ENCODE measurements around the gene FOXA1. TPM values are rescaled to one million over a fixed set of nuclear protein-coding genes. Genes with fewer than 3 reads are reported as not detected.

The FOXA1 gene
- total and polyA plus RNA-seq, 10 donors, result not detected

DNA sequence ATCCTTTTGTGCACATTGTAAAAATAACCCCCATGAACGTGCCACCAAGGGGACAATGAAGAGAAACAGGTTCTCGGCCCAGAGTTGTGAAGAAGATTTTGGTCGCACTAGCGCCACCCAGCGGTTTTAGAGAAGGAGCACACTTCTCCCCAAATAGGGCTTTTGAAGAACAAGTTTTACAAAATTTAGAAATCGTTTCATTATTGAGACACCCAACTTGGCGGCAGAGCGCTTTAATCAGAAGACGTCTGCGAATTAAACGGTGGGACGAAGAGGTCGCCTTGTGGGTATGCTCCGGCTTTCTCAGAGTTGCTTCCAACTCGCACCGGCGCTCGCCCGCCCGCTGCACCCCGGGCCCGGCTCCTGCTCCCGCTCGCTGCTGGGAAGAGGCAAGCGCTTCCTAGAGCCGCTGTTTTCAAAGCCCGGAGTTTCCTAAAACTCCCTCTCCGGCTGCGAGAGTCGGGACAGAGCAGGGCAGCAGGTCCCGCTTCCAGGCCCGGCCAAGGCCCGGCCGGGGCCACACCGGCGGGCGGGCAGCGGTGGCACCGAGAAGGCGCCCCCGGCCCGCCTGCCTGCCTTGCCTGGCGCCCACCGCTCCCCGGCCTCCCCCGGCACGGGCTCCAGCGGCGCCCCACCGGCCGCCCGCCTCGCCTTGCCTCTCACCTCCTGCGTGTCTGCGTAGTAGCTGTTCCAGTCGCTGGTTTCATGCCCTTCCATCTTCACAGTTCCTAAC, 645 bp downstream of the FOXA1 start:
- WGBS, 5 donors, result 2 to 7% (median 3%) methylated on average over 16 to 56 of the region's 56 CpGs
- Histone ChIP-seq H3K4me3 (peak overlapping the region in 7 of 8 donors; percentile 15 to 60 (median 33)), H3K4me1 (peaks cover 9 to 51% (median 27%) of the 10 kb centered on the region in 6 donors), H3K9me3 (peaks cover 0 to 31% (median 0%) of the 10 kb centered on the region in 8 donors), H3K27me3 (replicated peaks in 1 of 7) (peaks cover 18 to 100% (median 98%) of the 10 kb centered on the region in 7 donors), H3K36me3 (no peaks in the 10 kb centered on the region), H3K27ac (no peak overlapping the region)
- DNase-seq, result no peak
- intact Hi-C loops (cut with DNase I; ENCODE audit: low total_unique reads), result no loop called here
- no peak for TF ChIP-seq POLR2AphosphoS5 (IDR thresholded peaks at IDR 0.05)
- TF ChIP-seq, protein P1, sequence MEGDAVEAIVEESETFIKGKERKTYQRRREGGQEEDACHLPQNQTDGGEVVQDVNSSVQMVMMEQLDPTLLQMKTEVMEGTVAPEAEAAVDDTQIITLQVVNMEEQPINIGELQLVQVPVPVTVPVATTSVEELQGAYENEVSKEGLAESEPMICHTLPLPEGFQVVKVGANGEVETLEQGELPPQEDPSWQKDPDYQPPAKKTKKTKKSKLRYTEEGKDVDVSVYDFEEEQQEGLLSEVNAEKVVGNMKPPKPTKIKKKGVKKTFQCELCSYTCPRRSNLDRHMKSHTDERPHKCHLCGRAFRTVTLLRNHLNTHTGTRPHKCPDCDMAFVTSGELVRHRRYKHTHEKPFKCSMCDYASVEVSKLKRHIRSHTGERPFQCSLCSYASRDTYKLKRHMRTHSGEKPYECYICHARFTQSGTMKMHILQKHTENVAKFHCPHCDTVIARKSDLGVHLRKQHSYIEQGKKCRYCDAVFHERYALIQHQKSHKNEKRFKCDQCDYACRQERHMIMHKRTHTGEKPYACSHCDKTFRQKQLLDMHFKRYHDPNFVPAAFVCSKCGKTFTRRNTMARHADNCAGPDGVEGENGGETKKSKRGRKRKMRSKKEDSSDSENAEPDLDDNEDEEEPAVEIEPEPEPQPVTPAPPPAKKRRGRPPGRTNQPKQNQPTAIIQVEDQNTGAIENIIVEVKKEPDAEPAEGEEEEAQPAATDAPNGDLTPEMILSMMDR (IDR thresholded peaks at IDR 0.05 in 8 of 11, conservative IDR thresholded peaks at IDR 0.05 in 3 of 11), result peak in 7 of 11 experiments; percentile 20 to 56 (median 39)

DNA sequence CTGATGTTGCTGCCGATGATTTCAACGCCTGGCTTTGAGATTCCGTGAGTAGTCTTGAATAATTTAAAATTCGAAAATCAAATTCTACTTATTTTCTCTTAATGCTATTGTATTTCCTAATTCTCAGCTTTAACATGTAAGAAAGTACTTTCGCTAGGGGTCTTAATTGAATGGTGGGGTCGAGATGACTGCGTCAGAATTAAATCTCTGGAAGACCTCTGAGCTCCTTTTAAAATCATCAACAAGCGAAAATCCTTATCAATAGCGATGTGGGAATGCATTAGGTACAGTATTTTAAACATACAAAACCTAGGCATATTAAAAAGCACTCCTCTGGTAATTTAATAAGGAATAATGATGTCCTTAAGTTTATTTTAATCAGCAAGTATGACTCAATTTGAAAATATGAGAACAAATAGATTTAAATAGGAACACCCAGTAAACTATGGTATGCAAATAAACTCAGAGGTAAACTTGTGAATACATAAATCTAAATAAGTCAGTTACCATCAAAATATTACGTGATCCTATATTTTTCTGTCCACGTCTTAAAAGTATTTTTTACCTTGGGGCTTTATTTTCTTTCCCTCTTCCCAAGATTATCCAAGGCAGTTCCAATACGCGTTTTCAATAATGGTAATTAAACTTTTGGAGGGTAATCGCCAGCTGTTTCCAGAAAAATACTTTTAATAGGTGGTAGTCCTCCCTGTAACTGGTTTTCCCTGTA, 1.4 kb downstream of the FOXA1 start:
- Histone ChIP-seq H3K9me3 (peaks cover 0 to 26% (median 0%) of the 10 kb centered on the region in 8 donors), H3K27ac (no peak overlapping the region), H3K27me3 (replicated peaks in 1 of 7) (peaks cover 18 to 100% (median 95%) of the 10 kb centered on the region in 7 donors), H3K4me1 (peaks cover 9 to 44% (median 25%) of the 10 kb centered on the region in 6 donors), H3K4me3 (peak overlapping the region in 4 of 8 donors; percentile 29 to 60 (median 36)), H3K36me3 (no peaks in the 10 kb centered on the region)
- 15 to 18% (median 16%) methylated on average over 14 of the region's 14 CpGs for WGBS, 5 donors
- intact Hi-C loops (cut with DNase I; ENCODE audit: low total_unique reads), result no loop called here
- no peak for DNase-seq
- TF ChIP-seq, protein P1 (IDR thresholded peaks at IDR 0.05 in 8 of 11, conservative IDR thresholded peaks at IDR 0.05 in 3 of 11), result no peak
- TF ChIP-seq POLR2A (IDR thresholded peaks at IDR 0.05) (no peak), POLR2AphosphoS5 (IDR thresholded peaks at IDR 0.05) (no peak)

DNA sequence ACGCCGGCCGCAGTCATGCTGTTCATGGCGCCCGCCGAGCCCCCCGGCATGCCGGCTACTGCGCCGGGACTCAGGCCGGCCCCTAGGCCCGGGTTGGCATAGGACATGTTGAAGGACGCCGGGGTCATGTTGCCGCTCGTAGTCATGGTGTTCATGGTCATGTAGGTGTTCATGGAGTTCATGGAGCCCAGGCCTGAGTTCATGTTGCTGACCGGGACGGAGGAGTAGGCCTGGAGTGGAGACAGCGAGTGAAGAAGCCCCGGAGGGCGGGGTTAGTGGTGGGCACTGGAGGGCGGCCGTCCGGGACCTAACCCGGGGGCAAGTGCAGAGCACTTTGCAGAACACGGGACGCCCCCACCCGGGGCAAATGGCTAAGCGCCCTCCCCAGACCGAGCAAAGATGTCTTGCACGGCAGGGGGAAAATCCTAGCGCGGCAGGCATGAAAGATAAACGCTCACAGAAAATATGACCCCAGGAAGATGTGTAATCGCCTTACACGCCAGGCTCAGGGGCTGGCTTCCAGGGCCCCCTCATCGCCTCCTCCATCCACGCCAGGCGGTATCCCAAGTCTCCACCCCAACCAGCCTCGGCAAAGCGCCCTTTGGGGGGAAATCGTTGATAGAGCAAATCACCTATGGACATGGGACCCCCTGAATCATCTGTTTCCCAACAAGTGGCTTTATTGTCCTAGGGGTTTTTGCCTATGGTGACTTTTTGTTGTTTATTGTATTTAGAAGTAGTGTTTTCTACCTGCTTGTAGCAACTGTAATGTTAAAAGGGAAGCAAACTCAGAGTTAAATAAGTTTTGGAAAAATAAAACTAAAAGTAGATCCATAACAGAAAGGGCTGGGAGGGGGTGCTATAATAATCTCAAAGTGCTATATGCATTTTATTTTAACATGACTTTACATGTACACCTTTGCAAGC, 2.3 kb downstream of the FOXA1 start:
- no peak for DNase-seq
- H3K27ac ChIP-seq, result no peak overlapping the region
- 9 to 17% (median 13%) methylated on average over 24 to 42 of the region's 42 CpGs for WGBS, 5 donors

More for the DNA sequence above, 2.3 kb downstream of the FOXA1 start:
- Histone ChIP-seq H3K27me3 (replicated peaks in 1 of 7) (peaks cover 22 to 100% (median 95%) of the 10 kb centered on the region in 7 donors), H3K36me3 (no peaks in the 10 kb centered on the region), H3K4me3 (no peak overlapping the region), H3K4me1 (peaks cover 9 to 40% (median 25%) of the 10 kb centered on the region in 6 donors), H3K9me3 (peaks cover 0 to 23% (median 0%) of the 10 kb centered on the region in 8 donors)
- TF ChIP-seq, protein P1 (IDR thresholded peaks at IDR 0.05 in 8 of 11, conservative IDR thresholded peaks at IDR 0.05 in 3 of 11), result no peak
- TF ChIP-seq POLR2A (IDR thresholded peaks at IDR 0.05) (no peak), POLR2AphosphoS5 (IDR thresholded peaks at IDR 0.05) (no peak)
- intact Hi-C loops (cut with DNase I; ENCODE audit: low total_unique reads), result no loop called here

Measured in spleen (tissue), 11 donors.